HepG2 (cell line): ENCODE results near the gene CEACAM21. TPM values are rescaled to one million over a fixed set of nuclear protein-coding genes. Genes with fewer than 3 reads are reported as not detected.

Experiments
- BRF2 ChIP-seq: sonication (generic); formaldehyde crosslinking; IDR thresholded peaks from 2 replicates; pipeline ENCODE4 v1.8.1; 2022; ENCODE audit warnings: mild to moderate bottlenecking, missing genetic modification reagents
- CREM ChIP-seq, 2 experiments: sonication (generic) in 1 of 2; formaldehyde crosslinking in 1 of 2; IDR thresholded peaks; 2 replicates each; pipeline versions ENCODE4 v1.4.0 to v1.6.1; 2016 to 2020; ENCODE audit warnings: antibody characterized with exemption in 1 of 2, mild to moderate bottlenecking in 1 of 2, missing genetic modification reagents in 1 of 2
- EHMT2 ChIP-seq: fragments of 200-600 bp; sonication (generic); IDR thresholded peaks from 2 replicates; pipeline ENCODE4 v1.7.0; 2017; ENCODE audit warnings: antibody characterized with exemption, low read depth, low read length, borderline replicate concordance
- GABPB1 ChIP-seq: IDR thresholded peaks from 2 replicates; pipeline ENCODE4 v1.6.1; 2016; ENCODE audit warnings: mild to moderate bottlenecking, missing genetic modification reagents, moderate library complexity, missing compliant biosample characterization
- IKZF5 ChIP-seq: IDR thresholded peaks from 2 replicates; pipeline ENCODE4 v1.6.1; 2018; ENCODE audit warnings: missing genetic modification reagents, mild to moderate bottlenecking, missing compliant biosample characterization
- MYC ChIP-seq: sonication (generic); formaldehyde crosslinking; IDR thresholded peaks from 2 replicates; pipeline ENCODE4 v1.9.0; 2021; ENCODE audit warnings: missing genetic modification reagents, borderline replicate concordance
- NFKBIZ ChIP-seq: IDR thresholded peaks from 2 replicates; pipeline ENCODE4 v1.6.1; 2018; ENCODE audit warnings: missing genetic modification reagents, missing compliant biosample characterization
- RAD21 ChIP-seq: fragments of 450-650 bp; formaldehyde crosslinking; IDR thresholded peaks from 2 replicates; pipeline ENCODE4 v1.5.0; 2020; ENCODE audit warnings: mild to moderate bottlenecking
- SKI ChIP-seq: fragments of 450-650 bp; IDR thresholded peaks from one replicate; pipeline ENCODE4 v1.6.1; 2018; ENCODE audit warnings: mild to moderate bottlenecking; ENCODE audit not compliant: partially characterized antibody
- TEAD3 ChIP-seq: optimal IDR thresholded peaks from 2 replicates; pipeline ENCODE3; 2016; ENCODE audit warnings: borderline replicate concordance
- ZFP91 ChIP-seq: sonication (generic); formaldehyde crosslinking; IDR thresholded peaks from 2 replicates; pipeline ENCODE4 v1.9.0; 2022; ENCODE audit warnings: missing genetic modification reagents, mild to moderate bottlenecking, borderline replicate concordance
- ZNF17 ChIP-seq: sonication (generic); formaldehyde crosslinking; IDR thresholded peaks from 2 replicates; pipeline ENCODE4 v1.5.0; 2020; ENCODE audit warnings: mild to moderate bottlenecking, missing genetic modification reagents
- ZNF879 ChIP-seq: sonication (generic); formaldehyde crosslinking; IDR thresholded peaks from 2 replicates; pipeline ENCODE4 v1.8.1; 2023; ENCODE audit warnings: missing genetic modification reagents
- polyA plus RNA-seq, 8 experiments: library from polyadenylated mRNA; depleted of rRNA in 3 of 8; stranded (reverse) in 7 of 8; unstranded in 1 of 8; fragments of >200 nt; fragmentation: Illumina TruSeq in 4 of 8; extraction: Trizol in 4 of 8; gene quantifications; 2 replicates each; pipeline versions ENCODE4 v1.2.1 to v1.2.3, GENCODE V29; 2011 to 2016; ENCODE audit warnings: low read depth in 4 of 8, missing spikeins in 1 of 8, mixed read lengths in 1 of 8; ENCODE audit not compliant: insufficient read depth in 1 of 8
- total RNA-seq, 5 experiments: library from RNA; depleted of rRNA; stranded (reverse); fragments of >200 nt; fragmentation: Illumina TruSeq; extraction: Trizol; gene quantifications; 2 replicates each; pipeline ENCODE4 v1.2.3, GENCODE V29; 2016; ENCODE audit warnings: low read depth in 1 of 5
- TF ChIP-seq, protein P1 (sequence below): IDR thresholded peaks from 2 replicates; pipeline ENCODE4 v1.6.1; 2018; ENCODE audit warnings: missing genetic modification reagents
- TF ChIP-seq, protein P2 (sequence below): sonication (generic); formaldehyde crosslinking; IDR thresholded peaks from 2 replicates; pipeline ENCODE4 v1.4.0; 2020; ENCODE audit warnings: missing genetic modification reagents
- TF ChIP-seq, protein P3 (sequence below): sonication (generic); formaldehyde crosslinking; IDR thresholded peaks from 2 replicates; pipeline ENCODE4 v1.9.0; 2021; ENCODE audit warnings: missing genetic modification reagents, borderline replicate concordance

The CEACAM21 gene
- total and polyA plus RNA-seq, 2 of the 13 experiments (the other 11 are each of a cell fraction or from before 2014, with no cell fraction given), result 0.05 TPM; not detected in 1

GRCh38 chr19:41588497-41589209 lies 12.7 kb downstream of the CEACAM21 start (continued):
- TF ChIP-seq, protein P1, sequence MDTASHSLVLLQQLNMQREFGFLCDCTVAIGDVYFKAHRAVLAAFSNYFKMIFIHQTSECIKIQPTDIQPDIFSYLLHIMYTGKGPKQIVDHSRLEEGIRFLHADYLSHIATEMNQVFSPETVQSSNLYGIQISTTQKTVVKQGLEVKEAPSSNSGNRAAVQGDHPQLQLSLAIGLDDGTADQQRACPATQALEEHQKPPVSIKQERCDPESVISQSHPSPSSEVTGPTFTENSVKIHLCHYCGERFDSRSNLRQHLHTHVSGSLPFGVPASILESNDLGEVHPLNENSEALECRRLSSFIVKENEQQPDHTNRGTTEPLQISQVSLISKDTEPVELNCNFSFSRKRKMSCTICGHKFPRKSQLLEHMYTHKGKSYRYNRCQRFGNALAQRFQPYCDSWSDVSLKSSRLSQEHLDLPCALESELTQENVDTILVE (CRISPR knock-in tag), result peak; percentile 69; the same call in 1 of the 2 replicates
- TF ChIP-seq SKI, result no peak
- no peak for TF ChIP-seq MYC (CRISPR knock-in tag)
- TF ChIP-seq GABPB1 (CRISPR knock-in tag), result no peak
- TF ChIP-seq ZNF17 (CRISPR knock-in tag), result no peak
- no peak for TF ChIP-seq ZFP91 (CRISPR knock-in tag)
- TF ChIP-seq BRF2, result no peak
- no peak for TF ChIP-seq RAD21 (CRISPR knock-in tag)
- peak; percentile 32; the same call in 1 of the 2 replicates for TF ChIP-seq IKZF5 (CRISPR knock-in tag)
- TF ChIP-seq ZNF879 (CRISPR knock-in tag), result no peak
- TF ChIP-seq, protein P2, sequence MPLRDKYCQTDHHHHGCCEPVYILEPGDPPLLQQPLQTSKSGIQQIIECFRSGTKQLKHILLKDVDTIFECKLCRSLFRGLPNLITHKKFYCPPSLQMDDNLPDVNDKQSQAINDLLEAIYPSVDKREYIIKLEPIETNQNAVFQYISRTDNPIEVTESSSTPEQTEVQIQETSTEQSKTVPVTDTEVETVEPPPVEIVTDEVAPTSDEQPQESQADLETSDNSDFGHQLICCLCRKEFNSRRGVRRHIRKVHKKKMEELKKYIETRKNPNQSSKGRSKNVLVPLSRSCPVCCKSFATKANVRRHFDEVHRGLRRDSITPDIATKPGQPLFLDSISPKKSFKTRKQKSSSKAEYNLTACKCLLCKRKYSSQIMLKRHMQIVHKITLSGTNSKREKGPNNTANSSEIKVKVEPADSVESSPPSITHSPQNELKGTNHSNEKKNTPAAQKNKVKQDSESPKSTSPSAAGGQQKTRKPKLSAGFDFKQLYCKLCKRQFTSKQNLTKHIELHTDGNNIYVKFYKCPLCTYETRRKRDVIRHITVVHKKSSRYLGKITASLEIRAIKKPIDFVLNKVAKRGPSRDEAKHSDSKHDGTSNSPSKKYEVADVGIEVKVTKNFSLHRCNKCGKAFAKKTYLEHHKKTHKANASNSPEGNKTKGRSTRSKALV (CRISPR knock-in tag), result no peak
- peak; percentile 96 for TF ChIP-seq TEAD3 (CRISPR knock-in tag)
- no peak for TF ChIP-seq CREM (IDR thresholded peaks at IDR 0.05)
- no peak for TF ChIP-seq CREM (CRISPR knock-in tag; IDR thresholded peaks at IDR 0.05)
- TF ChIP-seq EHMT2, result peak; percentile 78; the same call in 1 of the 2 replicates
- TF ChIP-seq NFKBIZ (CRISPR knock-in tag), result 0 out of 2 replicates have a peak, but pooled peaks have one; percentile 50
- TF ChIP-seq, protein P3, sequence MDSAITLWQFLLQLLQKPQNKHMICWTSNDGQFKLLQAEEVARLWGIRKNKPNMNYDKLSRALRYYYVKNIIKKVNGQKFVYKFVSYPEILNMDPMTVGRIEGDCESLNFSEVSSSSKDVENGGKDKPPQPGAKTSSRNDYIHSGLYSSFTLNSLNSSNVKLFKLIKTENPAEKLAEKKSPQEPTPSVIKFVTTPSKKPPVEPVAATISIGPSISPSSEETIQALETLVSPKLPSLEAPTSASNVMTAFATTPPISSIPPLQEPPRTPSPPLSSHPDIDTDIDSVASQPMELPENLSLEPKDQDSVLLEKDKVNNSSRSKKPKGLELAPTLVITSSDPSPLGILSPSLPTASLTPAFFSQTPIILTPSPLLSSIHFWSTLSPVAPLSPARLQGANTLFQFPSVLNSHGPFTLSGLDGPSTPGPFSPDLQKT (CRISPR knock-in tag), result no peak
